HT1080 (cell line): ENCODE results near the gene IQCE. TPM values are rescaled to one million over a fixed set of nuclear protein-coding genes. Genes with fewer than 3 reads are reported as not detected.
"Not testable (repeated sequence)": the region's sequence is repeated elsewhere in the genome, so short reads cannot be mapped to it uniquely, and the experiment has no call there.

Experiments used
- DNase-seq: peaks from one replicate; pipeline ENCODE4 v3.0.0-alpha.2; 2015; ENCODE audit warnings: low read depth
- total RNA-seq: library from RNA; depleted of rRNA; stranded (reverse); fragments of >200 nt; shearing (Covaris generic); gene quantifications from 2 replicates; pipeline ENCODE4 v1.2.3, GENCODE V29; 2014

Gene IQCE
- total RNA-seq, 1 experiment from 2014 or later = 5.2 TPM

DNA sequence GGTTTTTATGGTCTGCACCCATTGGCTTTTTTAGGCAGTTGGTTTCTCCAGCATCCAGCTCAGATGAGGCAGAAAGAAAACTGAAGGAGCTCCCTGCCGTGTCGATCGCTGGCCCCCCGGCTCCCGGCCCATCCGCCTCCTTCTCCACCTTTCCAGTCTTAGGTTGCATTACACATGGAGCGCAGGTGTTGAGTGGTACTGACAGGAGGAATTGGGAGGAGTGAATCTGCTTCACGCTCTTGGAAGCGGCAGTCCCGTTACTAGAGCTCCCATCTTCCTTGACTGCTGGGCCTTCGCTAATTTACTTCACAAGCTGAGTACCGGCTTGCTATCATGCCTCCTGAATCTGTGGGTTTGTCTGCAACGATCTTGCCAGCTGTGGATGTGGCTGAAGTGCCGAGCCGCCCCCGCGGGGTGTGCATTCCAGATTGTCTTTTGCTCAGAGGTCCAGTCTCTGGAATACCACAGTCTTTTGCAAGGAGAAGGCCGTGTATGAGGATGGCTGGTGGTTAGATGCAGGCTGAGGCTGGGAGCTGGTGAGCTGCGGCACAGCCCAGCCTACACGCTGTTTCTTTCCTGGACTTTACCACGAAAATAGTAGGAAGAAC, 17.1 kb downstream of the IQCE start:
- no peak for DNase-seq

DNA sequence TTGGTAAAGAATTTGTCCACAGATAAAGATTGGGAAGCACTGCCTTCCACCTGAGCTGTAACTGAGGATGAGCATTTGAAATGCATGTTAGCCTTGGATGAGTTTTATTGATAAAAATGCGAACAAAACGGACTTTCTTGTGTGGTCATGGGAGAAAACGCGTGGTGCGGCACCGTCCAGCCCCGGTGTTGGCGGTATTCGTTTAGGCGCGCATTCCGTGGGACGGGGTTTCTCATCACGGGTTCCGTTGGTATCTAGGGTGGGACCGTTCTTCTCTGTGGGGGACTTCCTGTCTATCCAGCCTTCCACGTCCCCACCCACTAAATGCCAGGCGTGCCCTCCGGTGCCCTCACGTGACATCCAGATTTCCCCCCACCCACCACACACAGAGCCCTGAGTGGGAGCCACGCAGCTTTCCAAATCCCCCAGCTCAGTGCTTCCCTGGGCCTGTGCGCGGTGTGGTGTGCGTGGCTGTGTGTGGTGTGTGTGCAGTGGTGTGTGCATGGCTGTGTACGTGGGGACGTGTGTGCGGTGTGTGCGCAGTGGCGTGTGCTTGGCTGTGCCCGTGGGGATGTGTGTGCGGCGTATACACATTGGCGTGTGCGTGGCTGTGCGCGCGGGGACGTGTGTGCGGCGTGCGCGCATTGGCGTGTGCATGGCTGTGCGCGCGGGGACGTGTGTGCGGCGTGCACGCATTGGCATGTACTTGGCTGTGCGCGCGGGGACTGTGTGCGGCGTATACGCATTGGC, 18.1 kb downstream of the IQCE start:
- no peak for DNase-seq

DNA sequence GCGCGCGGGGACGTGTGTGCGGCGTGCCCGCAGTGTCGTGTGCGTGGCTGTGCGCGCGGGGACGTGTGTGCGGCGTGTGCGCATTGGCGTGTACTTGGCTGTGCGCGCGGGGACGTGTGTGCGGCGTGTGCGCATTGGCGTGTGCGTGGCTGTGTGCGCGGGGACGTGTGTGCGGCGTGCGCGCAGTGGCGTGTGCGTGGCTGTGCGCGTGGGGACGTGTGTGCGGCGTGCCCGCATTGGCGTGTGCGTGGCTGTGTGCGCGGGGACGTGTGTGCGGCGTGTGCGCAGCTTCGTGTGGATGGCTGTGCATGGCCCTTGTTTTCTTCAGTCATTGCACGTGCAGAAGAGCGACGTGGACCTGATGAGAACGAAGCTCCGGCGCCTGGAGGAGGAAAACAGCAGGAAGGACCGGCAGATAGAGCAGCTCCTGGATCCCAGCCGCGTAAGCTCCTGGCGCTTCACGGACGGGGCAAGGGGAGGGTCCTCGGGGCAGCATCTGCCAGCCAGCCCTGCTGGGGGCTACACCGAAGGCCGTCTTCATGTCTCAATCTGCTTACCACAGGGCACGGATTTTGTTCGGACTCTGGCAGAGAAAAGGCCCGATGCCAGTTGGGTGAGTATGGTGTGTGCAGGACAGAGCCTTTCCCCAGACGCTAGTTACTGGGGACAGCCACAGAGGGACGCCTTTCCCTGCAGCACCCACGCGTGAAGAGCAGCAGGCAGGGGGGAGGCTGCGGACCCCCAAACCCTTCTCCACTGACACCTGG, 19.3 kb downstream of the IQCE start:
- no peak for DNase-seq

DNA sequence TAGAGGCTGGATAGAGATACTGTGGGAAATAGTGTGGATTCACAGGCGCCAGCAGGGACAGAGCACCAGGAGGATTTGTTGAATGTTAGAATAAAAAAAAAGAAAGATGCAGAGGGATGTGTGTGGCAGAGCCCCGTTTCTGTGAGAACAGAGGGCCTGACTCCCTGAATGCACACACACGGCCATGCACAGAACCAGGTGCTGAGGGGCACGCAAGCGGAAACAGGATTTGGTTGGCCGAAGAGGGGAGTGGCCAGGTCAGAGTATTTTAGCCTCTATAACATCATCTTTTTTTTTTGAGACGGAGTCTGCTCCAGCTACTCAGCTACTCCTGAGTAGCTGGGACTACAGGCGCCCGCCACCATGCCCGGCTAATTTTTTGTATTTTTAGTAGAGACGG, 21.9 kb downstream of the IQCE start:
- DNase-seq = no peak

DNA sequence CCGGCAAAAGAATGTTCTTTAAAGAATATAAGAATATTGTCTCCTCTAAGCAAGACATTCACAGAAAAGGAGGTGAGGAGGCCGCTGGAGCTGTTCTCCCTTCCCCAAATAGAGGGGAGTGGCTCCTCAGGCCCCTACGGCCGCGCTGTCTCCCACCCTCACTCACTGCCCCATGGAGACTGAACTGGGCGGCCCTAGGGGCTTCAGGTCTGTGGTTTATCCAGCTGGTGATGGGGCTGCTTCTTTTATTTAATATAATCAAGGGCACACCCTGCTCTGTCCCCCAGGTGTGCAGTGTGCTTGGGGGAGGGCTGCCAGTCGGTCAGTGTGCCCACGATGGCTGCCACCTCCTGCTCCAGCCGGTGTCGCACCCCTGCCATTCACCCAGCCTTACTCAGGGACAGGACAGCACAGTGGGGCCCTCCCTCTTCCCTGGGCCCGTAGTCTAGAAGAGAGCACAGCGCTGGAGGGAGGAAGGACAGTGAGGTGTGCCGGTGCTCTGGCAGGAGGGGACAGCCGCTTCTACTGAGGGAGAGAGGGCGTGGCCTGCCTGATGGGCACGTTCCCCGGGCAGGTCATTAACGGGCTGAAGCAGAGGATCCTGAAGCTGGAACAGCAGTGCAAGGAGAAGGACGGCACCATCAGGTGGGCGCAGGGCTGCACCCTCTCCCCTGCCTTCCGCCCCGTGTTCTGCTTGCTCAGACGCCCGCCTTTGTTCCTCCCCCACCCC, 23.4 kb downstream of the IQCE start:
- DNase-seq = no peak

DNA sequence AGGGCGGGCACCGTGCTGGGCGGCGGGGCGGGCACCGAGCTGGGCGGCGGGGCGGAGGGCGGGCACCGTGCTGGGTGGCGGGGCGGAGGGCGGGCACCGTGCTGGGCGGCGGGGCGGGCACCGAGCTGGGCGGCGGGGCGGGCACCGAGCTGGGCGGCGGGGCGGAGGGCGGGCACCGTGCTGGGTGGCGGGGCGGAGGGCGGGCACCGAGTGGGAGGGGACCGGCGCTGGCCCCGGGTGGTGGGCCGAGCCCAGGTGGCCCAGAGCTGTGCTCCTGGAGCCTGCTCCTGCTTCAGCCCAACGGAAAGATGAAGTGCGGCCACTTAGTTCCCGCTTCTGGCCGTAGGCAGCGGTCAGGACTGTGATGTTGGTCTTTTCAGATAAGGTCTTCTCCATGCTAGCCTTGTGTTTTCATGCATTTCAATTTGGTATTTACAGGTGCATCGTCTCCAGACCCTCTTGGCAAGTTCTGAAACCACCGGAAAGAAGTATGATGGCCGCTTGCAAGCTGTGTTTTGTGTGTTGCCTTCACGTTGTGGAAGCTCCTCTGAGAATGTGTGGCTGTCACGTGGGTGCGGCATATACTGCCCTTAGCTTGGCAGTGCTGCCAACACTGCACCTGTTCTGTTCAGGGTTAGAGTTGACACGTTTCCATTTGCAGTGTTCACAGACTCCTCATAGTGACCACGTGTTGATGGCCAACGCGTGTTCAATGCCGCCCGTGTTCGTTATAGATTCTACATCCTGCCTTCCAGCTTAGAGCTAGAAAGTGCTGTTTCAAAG, 25.2 kb downstream of the IQCE start:
- no peak for DNase-seq

DNA sequence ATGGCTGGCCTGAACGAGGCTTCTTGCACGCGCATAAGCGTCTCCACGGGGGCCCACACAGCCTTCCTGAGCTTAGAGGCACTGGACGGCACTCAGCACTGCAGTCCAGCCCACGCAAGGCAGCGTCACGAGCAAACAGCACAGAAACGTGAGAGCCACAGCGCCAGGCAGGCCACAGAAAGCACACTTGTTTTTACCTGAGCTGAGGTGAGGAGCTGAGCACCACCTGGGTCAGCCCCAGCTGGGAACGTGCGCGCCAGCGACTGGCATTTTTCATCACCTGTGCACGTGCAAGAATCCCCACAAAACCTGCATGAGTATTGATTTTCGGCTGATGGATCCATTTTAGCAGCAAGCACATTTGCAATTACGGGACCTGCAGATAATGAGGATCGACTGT, 26.7 kb downstream of the IQCE start:
- DNase-seq = no peak

DNA sequence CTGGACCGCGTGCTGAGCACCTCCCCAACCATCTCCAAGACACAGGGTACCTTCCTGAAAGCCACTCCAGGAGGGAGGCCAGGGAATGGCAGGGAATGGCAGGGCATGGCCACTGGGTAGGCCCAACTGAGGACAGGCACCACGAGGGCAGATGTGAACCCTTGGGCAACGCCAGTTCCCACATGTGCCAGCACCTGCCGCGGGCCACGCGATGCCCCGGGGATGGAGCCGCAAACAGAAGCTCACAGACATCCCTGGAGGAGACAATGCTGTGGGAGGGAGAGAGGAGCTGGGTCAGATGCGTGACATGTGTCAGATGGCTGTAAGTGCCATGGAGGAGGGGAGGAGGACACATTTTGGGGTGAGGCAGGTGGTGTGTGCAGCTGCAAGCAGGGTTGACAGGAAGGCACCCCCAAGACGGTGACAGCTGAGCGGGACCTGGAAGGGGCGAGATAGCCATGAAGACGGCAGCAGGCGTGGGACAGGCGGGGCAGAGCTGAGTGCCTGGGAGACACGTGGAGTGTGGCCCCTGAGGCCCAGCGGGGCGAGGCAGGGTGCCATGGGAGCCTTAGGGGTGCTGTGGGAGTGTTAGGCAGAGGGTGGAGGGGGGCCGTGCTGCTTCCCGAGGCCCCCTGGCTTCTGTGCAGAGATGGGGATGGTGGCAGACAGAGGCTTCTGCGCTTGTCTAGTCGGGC, 27.7 kb downstream of the IQCE start:
- DNase-seq = no peak

DNA sequence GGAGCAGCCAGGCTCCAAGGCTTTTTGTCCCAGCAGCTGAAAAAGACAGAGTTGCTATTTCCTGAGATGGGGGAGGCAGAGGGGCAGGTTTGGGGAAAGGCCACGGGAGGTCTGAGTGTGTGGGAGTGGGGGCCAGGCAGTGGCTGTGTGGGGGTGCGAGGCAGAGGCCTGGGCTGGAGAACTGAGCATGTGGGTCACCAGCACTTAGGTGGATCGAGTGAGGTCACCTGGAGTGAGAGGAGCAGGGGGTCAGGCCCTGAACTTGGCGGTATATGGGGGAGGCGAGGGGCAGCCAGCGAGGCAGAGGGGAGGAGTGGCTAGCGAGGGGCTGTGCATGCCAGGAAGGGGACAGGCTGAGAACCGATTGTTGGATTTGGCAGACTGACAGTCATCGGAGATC, 28.4 kb downstream of the IQCE start:
- no peak for DNase-seq

DNA sequence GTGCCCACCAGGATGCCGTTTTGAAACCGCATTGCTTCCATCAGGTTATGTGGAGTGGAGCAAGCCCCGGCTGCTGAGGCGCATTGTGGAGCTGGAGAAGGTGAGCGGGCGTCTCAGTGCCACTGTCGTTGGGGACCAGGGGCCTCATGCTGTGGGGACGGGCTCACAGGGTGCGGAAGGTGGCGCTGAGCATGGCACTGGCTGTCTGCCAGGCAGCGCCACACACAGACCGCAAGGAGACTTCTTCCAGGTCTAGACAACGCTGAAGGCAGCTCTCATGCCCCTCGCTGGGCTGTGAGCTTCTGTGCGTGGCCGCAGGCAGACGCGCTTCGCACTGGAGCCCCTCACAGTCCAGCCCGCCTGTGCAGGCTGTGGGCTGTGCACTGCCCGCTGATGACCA, 29.0 kb downstream of the IQCE start:
- no peak for DNase-seq

DNA sequence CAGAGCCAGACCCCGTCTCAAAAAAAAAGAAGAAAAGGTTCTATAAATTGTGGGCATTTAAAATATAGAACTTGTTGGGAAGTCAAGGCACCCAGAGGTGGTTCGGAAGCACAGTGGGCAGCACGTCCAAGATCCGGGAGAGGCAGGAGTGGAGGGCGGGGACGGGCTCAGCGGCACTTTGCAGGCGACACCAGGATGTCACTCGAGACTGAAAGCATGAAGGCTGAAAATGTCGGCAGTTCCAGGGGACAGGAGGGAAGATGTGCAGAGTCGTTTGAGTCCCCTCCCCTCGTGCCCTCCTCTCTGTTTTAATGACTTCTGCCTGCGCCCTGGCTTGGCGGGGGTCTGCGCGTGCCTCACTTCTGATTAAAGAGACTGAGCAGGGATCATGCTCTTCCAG, 30.6 kb downstream of the IQCE start:
- no peak for DNase-seq

DNA sequence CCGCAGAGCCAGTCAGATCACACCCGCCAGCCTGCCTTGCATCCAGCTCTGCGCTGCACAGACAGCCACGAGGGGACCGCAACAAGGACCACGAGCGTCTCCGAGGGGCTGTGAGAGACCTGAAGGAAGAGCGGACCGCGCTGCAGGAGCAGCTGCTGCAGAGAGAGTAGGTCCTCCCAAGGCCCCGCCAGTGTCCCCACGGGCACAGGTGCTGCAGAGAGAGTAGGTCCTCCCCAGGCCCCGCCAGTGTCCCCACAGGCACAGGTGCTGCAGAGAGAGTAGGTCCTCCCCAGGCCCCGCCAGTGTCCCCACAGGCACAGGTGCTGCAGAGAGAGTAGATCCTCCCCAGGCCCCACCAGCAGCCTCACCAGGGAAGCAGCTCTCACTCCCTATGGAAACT, 31.2 kb downstream of the IQCE start:
- DNase-seq = not testable (repeated sequence)

DNA sequence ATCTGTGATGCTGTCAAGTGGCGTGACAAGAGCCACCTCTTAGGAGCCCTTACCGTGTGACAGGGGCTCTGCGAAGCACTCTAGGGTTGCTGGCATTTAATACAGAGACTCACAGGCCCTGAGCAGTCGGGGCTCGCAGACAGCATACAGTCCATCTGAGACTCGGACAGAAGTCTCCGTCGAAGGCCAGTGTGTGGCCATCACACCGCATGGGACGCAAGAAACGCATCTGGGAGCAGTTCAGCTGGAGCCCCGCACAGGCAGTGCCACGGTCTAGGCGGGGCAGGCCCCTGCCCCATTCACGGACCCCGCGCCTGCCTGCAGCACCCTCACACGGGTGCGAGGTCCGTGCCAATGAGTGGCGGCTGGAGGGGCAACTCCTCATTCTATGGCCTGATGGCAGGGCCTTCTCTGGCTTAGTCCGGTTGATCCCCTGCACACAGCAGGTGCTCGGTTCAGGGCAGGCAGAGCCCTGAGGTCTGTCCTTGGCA, 33.6 kb downstream of the IQCE start:
- DNase-seq = no peak

DNA sequence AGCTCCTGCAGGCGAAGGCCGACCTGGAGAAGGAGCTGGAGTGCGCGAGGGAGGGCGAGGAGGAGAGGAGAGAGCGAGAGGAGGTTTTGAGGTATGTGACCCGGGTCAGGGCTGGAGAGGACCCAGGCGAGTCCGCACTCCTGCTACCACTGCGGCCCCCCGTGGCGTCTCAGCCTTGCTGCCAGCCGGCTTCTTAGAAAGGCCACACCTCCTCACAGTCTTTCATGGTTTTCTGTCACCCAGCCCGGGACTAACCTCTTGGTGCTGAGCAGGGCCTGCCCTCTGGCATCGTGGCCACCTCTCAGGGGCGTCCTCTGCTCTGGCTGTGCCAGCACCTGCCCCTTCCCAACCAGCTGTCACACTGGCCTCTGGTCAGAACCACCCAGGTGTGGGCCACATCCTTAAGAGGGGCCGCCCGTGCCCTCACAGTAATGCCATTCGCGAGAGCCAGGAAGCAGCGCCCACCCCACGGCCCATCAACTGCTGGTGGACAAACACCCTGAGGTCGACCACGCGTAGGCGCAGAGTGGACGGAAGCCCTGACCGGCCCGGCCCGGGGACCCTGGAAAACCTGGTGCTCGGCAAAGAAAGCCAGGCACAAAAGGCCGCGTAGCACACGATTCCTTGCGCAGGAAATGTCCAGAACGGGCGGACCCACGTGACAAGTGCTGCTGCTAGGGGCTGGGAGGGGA, 34.4 kb downstream of the IQCE start:
- no peak for DNase-seq

DNA sequence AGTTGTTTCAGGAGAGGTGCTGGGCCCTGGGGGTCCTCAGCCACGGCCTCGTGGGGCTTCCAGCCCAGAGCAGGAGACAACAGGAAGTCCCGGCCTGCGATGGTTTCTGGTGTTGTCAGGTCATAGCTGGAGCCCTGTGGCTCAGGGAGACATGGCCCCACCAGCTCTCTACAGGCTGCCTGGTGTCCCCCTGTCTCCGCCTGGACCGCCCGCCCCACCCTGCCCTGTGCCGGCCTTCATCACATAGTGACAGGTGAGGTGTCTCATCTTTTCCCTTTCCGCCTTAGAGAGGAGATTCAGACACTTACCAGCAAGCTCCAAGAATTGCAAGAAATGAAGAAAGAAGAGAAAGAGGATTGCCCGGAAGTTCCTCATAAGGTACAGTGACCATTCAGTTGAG, 35.8 kb downstream of the IQCE start:
- no peak for DNase-seq

DNA sequence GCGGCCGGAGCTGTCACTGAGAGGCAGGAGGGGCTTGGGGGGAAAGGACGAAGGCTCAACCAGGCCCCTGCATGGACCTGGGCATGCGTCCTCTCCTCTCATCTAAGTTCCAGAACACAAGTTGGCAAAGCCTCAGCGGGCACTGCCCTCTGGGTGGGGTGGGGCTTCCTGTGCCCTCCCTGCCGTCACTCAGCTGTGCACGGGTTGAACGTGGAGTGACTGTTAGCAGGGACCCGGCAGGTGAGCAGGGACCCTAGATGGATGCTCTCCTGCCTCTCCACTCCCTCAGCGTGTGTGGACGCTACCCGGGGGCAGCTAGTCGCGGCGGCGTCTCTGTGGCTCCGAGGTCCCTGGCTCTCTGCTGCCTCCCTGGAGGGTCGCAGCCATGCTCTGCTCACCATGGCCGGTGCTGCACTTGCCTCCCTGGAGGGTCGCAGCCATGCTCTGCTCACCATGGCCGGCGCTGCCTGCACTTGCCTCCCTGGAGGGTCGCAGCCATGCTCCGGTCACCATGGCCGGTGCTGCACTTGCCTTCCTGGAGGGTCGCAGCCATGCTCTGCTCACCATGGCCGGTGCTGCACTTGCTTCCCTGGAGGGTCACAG, 36.6 kb downstream of the IQCE start:
- no peak for DNase-seq

DNA sequence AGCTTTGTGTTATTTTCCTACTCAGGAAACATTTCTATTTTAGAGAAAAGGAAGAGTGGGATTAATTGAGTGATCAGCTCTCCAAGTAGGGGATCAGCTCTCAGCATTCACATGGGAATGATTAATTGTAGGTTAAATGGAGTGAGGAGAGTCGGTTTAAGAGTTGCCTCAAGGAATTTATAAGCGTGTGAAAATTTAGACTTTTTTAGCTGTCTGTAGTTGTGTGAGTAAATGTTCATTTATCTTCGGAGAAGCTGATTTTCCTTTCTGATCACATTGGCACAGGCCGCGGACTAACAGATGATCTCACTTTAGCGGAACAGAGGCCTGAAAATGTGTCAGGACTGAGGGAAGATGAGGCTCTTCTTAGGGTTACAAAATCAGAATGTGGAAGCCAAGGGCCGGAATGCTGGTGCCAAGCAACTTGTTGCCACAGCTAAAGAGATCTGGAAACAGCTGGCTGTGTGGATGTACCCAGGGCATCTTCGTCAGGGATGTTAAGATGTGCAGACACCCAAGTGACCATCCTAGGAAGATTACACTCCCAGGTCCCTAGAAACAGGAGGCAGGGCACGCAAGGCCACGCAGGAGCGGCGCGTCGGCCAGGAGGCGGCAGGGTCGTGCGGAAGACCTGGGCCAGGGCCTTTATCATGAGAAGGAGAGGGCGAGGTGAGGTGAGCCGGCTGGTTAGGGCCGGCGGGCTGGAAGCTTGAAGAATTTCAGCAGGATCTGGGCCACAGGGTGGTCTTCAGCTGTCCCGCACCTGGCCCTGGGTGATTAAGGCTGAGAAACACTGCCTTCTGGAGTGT, 37.9 kb downstream of the IQCE start:
- DNase-seq = no peak

DNA sequence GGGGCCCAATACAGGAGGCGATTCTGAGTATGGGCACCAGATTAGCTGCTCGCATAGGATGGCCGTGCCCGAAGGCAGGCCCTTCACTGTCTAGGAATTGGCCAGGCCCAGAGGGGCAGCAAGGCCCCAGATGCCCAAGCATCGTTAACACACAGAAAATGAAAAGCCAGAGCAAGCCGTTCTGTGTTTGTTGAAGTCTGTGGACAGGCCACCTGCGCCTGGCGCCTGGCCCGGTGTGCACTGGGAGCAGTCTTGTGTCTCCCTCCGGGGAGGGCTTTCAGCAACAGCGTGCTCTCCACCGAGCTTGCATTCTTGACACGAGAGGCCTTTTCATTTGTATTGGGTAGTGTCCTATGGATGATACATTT, 38.5 kb downstream of the IQCE start:
- no peak for DNase-seq
